ENCODE results near the gene SLC22A5. TPM values are rescaled to one million over a fixed set of nuclear protein-coding genes. Genes with fewer than 3 reads are reported as not detected.

The SLC22A5 gene
- total RNA-seq, 1 donor from 2014 or later = 11.9 TPM

DNA sequence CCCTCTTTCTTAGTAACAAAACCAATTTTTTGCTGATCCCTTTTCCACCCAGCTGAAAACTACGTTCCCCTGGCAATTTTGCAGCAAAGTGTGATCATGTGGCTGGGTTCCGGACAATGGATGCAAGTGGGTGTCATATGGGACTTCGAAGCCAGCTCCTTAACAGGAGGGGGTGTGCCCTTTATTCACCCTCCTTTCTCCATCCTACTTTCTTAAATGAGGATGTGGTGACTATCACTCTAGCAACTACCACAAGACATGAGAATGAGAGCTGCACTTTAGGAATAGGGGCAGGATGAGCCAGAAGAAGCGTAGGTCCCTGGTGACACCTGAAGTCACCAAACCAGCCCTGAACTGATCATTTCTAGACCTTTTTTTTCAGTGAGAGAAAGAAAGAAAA lies 62.1 kb downstream of the SLC22A5 start:
- Histone ChIP-seq H3K27me3 (no peaks in the 10 kb centered on the region), H3K36me3 (no peaks in the 10 kb centered on the region), H3K27ac (no peak overlapping the region), H3K9me3 (no peaks in the 10 kb centered on the region), H3K4me1 (peaks cover 21 to 33% of the 10 kb centered on the region in 2 donors), H3K4me3 (no peak overlapping the region)
- intact Hi-C loops (cut with DNase I) = no loop called here
- peak in 1 of 2 donors; percentile 18 for DNase-seq (ENCODE audit: low spot score in 2 of 2)
- TF ChIP-seq, protein P1, sequence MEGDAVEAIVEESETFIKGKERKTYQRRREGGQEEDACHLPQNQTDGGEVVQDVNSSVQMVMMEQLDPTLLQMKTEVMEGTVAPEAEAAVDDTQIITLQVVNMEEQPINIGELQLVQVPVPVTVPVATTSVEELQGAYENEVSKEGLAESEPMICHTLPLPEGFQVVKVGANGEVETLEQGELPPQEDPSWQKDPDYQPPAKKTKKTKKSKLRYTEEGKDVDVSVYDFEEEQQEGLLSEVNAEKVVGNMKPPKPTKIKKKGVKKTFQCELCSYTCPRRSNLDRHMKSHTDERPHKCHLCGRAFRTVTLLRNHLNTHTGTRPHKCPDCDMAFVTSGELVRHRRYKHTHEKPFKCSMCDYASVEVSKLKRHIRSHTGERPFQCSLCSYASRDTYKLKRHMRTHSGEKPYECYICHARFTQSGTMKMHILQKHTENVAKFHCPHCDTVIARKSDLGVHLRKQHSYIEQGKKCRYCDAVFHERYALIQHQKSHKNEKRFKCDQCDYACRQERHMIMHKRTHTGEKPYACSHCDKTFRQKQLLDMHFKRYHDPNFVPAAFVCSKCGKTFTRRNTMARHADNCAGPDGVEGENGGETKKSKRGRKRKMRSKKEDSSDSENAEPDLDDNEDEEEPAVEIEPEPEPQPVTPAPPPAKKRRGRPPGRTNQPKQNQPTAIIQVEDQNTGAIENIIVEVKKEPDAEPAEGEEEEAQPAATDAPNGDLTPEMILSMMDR (IDR thresholded peaks at IDR 0.05) = no peak

DNA sequence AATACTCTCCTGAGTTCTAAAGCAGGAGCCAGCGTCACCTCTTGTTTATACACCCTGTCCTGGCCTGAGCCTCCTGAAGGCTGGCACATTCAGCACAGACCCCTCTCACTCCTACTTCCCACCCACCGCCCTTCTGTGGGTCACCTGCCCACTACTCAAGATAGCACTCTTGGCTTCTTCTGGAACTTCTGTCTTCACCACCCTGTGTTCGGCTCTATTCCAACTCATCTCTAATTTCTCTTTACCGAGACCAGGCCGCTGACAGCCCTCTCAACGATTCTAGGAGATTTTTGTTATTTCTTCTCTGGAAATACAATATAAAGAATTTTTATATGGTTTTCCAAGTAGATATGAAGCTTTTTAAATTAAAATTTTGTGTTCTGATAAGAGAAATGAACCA lies 63.6 kb downstream of the SLC22A5 start:
- Histone ChIP-seq H3K27ac (no peak overlapping the region), H3K4me1 (peaks cover 23 to 33% of the 10 kb centered on the region in 2 donors), H3K4me3 (no peak overlapping the region), H3K27me3 (no peaks in the 10 kb centered on the region), H3K36me3 (no peaks in the 10 kb centered on the region), H3K9me3 (no peaks in the 10 kb centered on the region)
- TF ChIP-seq, protein P1 (IDR thresholded peaks at IDR 0.05) = no peak
- DNase-seq (ENCODE audit: low spot score in 2 of 2) = peak in 1 of 2 donors; percentile 31
- intact Hi-C loops (cut with DNase I) = no loop called here

DNA sequence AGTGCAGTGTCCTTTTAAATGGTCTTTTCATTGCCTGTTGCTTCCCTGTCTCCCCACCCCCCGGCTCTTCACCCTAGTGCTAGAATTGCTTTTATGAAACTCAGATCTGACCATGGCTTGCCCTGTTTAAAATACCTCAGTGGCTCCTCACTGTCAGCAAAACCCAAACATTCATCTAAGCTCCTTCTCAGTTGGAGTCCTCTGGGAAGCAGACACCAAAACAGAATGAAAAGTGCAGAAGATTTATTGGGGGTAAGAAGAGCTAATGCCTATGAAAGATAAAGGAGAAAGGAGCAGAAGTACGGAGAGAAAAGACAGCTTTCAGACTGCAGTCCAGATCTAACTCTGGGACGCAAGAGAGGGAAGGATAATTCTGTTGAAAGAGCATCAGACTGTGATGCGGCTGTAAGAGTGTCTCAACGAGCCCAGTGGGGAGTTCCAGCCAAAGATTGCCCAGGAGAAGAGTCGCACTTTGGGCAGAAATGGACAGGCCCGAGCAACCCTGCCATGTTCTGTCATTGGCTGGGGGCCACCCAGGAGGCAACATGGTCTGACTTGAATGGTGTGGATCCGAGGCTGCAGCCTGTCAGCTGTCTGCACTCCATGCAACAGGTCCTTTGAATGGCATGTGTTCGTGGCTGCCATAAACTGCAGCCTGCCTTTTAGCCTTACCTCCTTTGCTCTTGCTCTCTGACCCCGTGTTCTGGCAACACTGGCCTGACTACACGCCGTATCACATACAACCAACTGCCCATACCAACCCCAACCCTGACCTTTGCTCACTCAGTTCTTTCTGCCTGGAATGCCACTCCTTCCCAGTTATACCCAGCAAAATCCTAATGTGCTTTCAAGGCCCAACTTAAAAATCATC lies 65.1 kb downstream of the SLC22A5 start:
- no peak overlapping the region for H3K4me3 ChIP-seq
- peak in 1 of 2 donors; percentile 50 for DNase-seq (ENCODE audit: low spot score in 2 of 2)
- no peak overlapping the region for H3K27ac ChIP-seq
- peaks cover 19 to 40% of the 10 kb centered on the region in 2 donors for H3K4me1 ChIP-seq
- no peaks in the 10 kb centered on the region for H3K36me3 ChIP-seq
- intact Hi-C loops (cut with DNase I) = no loop called here
- TF ChIP-seq, protein P1 (IDR thresholded peaks at IDR 0.05) = no peak
- no peaks in the 10 kb centered on the region for H3K27me3 ChIP-seq
- H3K9me3 ChIP-seq = no peaks in the 10 kb centered on the region

DNA sequence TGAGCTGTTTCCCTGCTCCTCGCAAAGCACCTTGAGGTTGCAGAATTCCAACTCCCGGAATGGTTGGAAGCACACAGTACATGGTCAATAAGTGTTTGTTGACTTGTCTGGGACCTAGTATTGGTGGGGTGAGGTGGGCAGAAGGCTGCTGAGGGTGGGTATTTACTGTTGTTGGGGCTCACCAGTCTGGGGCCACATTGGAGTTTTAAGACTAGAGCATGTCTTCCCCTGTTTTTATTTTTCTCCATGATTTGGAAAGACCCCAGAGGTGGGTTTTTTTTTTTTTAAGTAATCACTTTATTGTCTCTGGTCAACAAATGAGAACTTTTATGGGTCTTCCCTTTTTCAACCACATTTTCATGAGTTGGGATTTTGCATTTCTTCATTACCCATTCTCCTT lies 65.9 kb downstream of the SLC22A5 start:
- no peaks in the 10 kb centered on the region for H3K9me3 ChIP-seq
- peaks cover 19 to 37% of the 10 kb centered on the region in 2 donors for H3K4me1 ChIP-seq
- H3K36me3 ChIP-seq = no peaks in the 10 kb centered on the region
- H3K27me3 ChIP-seq = no peaks in the 10 kb centered on the region
- H3K27ac ChIP-seq = no peak overlapping the region
- DNase-seq (ENCODE audit: low spot score in 2 of 2) = peak in 1 of 2 donors; percentile 8
- TF ChIP-seq, protein P1 (IDR thresholded peaks at IDR 0.05) = no peak
- H3K4me3 ChIP-seq = no peak overlapping the region
- intact Hi-C loops (cut with DNase I) = no loop called here

DNA sequence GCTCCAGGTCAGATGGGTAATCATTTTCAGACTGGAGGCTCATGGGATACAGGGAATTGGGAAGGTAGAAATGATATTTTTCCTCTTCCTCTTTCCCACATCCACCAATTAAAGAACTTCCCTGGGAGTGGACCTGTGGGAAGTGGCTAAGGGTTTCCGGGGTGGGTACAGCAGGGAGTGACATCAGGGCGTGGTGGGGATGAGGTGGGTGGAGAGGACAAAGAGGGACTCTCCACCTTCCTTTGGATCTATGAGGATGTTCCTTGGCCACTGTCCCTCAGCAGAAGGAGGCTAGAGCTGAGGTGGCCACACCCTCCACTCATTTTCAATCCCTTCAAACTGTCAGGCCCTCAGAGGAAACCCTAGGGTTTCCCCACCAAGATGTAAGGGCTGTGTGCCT lies 66.4 kb downstream of the SLC22A5 start:
- peaks cover 19 to 36% of the 10 kb centered on the region in 2 donors for H3K4me1 ChIP-seq
- intact Hi-C loops (cut with DNase I) = loop anchor here (2.0 kb wide), 1 partner anchor 13 kb away; no protein-coding TSS in a partner anchor
- DNase-seq (ENCODE audit: low spot score in 2 of 2) = peak in 1 of 2 donors; percentile 40

More for the DNA sequence above, 66.4 kb downstream of the SLC22A5 start:
- H3K36me3 ChIP-seq = no peaks in the 10 kb centered on the region
- no peaks in the 10 kb centered on the region for H3K9me3 ChIP-seq
- H3K4me3 ChIP-seq = no peak overlapping the region
- no peaks in the 10 kb centered on the region for H3K27me3 ChIP-seq
- TF ChIP-seq, protein P1 (IDR thresholded peaks at IDR 0.05) = no peak
- H3K27ac ChIP-seq = no peak overlapping the region
